Caco-2 (cell line): Measurements from ENCODE around the gene CSRP1. TPM values are rescaled to one million over a fixed set of nuclear protein-coding genes. Genes with fewer than 3 reads are reported as not detected.

Experiments used
- BruUV-seq: library from RNA; stranded (reverse); fragments of 400-500 nt; replicated peaks from 2 replicates; lab custom pipeline; 2021; lab: Mats Ljungman, UMichigan
- CTCF ChIA-PET: fragments of 300-600 bp; sonication (Branson Sonifier 250); formaldehyde crosslinking; loops from one replicate; lab custom pipeline; 2022; ENCODE audit warnings: antibody characterized with exemption; lab: Charles Lee
- POLR2A ChIA-PET: fragments of 300-600 bp; sonication (Branson Sonifier 250); formaldehyde crosslinking; loops from one replicate; lab custom pipeline; 2022; ENCODE audit warnings: antibody characterized with exemption; lab: Charles Lee
- DNase-seq, 2 experiments: peaks; one replicate each; pipeline versions ENCODE4 v3.0.0 to v3.0.0-alpha.2; 2020 to 2022
- H3K27me3 ChIP-seq: replicated peaks from 2 replicates; pipeline ENCODE4 v1.6.0; 2011; ENCODE audit warnings: low read length; ENCODE audit not compliant: control insufficient read depth, insufficient read depth
- H3K36me3 ChIP-seq: 2 replicates; pipeline ENCODE4 v1.5.1; 2011; ENCODE audit warnings: low read length; ENCODE audit not compliant: control insufficient read depth, insufficient read depth
- H3K4me1 ChIP-seq: fragments of 250-450 bp; sonication (Bioruptor Pico); 2 replicates; pipeline ENCODE4 v1.5.1; 2020; ENCODE audit warnings: mild to moderate bottlenecking
- H3K4me3 ChIP-seq: 2 replicates; pipeline ENCODE4 v1.5.1; 2011; ENCODE audit warnings: low read depth, mild to moderate bottlenecking, control low read depth, low read length
- H3K9me3 ChIP-seq: fragments of 250-450 bp; sonication (Bioruptor Pico); 2 replicates; pipeline ENCODE4 v1.5.1; 2020; ENCODE audit warnings: mild to moderate bottlenecking, moderate library complexity
- H3K27ac Mint-ChIP-seq: one replicate; pipeline ENCODE4 v1.8.0; 2022; ENCODE audit warnings: mixed read lengths; ENCODE audit not compliant: unreplicated experiment
- H3K27me3 Mint-ChIP-seq: one replicate; pipeline ENCODE4 v1.8.0; 2022; ENCODE audit warnings: mixed read lengths; ENCODE audit not compliant: insufficient read depth, unreplicated experiment
- H3K36me3 Mint-ChIP-seq: one replicate; pipeline ENCODE4 v1.8.0; 2022; ENCODE audit warnings: mild to moderate bottlenecking, mixed read lengths; ENCODE audit not compliant: insufficient read depth, unreplicated experiment
- H3K4me1 Mint-ChIP-seq: one replicate; pipeline ENCODE4 v1.8.0; 2022; ENCODE audit warnings: low read depth, mixed read lengths; ENCODE audit not compliant: unreplicated experiment
- H3K4me3 Mint-ChIP-seq: one replicate; pipeline ENCODE4 v1.8.0; 2022; ENCODE audit warnings: mild to moderate bottlenecking, moderate library complexity, mixed read lengths; ENCODE audit not compliant: unreplicated experiment
- H3K9me3 Mint-ChIP-seq: one replicate; pipeline ENCODE4 v1.8.0; 2022; ENCODE audit warnings: mixed read lengths; ENCODE audit not compliant: unreplicated experiment
- CTCF ChIP-seq, 2 experiments: fragments of 200-600 bp in 1 of 2; IDR thresholded peaks; 1 replicate in 1 of 2; 2 replicates in 1 of 2; pipeline versions ENCODE4 v1.5.1 to v1.8.0; 2011 to 2022; ENCODE audit warnings: antibody characterized with exemption in 1 of 2, control low read depth in 1 of 2, inconsistent platforms in 1 of 2, low read depth in 1 of 2, low read length in 1 of 2, mild to moderate bottlenecking in 1 of 2, moderate library complexity in 1 of 2; ENCODE audit not compliant: insufficient read depth in 1 of 2, severe bottlenecking in 1 of 2, unreplicated experiment in 1 of 2
- intact Hi-C: fragments of 100-400 bp; cut with micrococcal nuclease; formaldehyde crosslinking; loops from one replicate; pipeline ENCODE4 v1.10.0; 2022; ENCODE audit not compliant: unreplicated experiment
- total RNA-seq: library from RNA; stranded (reverse); gene quantifications from 2 replicates; pipeline ENCODE4 v1.2.3, GENCODE V29; 2022

The CSRP1 gene
- total RNA-seq, 1 experiment from 2014 or later = 60.0 TPM

- DNase-seq = no peak
- intact Hi-C loops = no loop called here
- Histone ChIP-seq H3K4me3 (no peak overlapping the region), H3K27me3 (no peaks in the 10 kb centered on the region), H3K9me3 (no peaks in the 10 kb centered on the region), H3K4me1 (no peaks in the 10 kb centered on the region; the same call in 1 of the 2 replicates), H3K36me3 (no peaks in the 10 kb centered on the region)
- no peaks in the 10 kb centered on the region for H3K27me3 Mint-ChIP-seq
- POLR2A ChIA-PET = no interaction called here
- BruUV-seq = no TSS peak
- no peak for TF ChIP-seq CTCF (IDR thresholded peaks at IDR 0.05; ENCODE audit: insufficient read depth in 1 of 2, low read depth in 1 of 2, low read length in 1 of 2, severe bottlenecking in 1 of 2, unreplicated experiment in 1 of 2)
- no peaks in the 10 kb centered on the region for H3K9me3 Mint-ChIP-seq
- H3K36me3 Mint-ChIP-seq = no peaks in the 10 kb centered on the region
- CTCF ChIA-PET = interaction anchor here (0.9 kb wide), 1 partner anchor 19 kb away, joined by 4 read pairs; no protein-coding TSS in a partner anchor
- H3K27ac Mint-ChIP-seq = no peak overlapping the region
- no peak overlapping the region for H3K4me3 Mint-ChIP-seq
- peaks cover 6% of the 10 kb centered on the region for H3K4me1 Mint-ChIP-seq
Observed at GRCh38 chr1:201454608-201455007, 52.3 kb downstream of the CSRP1 start.

- H3K9me3 Mint-ChIP-seq = no peaks in the 10 kb centered on the region
- CTCF ChIA-PET = interaction anchor here (1.4 kb wide), 1 partner anchor 17 kb away, joined by 5 read pairs; no protein-coding TSS in a partner anchor
Observed at GRCh38 chr1:201452866-201453265, 54.1 kb downstream of the CSRP1 start.

GRCh38 chr1:201450721-201451291 lies 56.1 kb downstream of the CSRP1 start:
- Histone ChIP-seq H3K36me3 (no peaks in the 10 kb centered on the region), H3K4me1 (no peaks in the 10 kb centered on the region), H3K27me3 (no peaks in the 10 kb centered on the region), H3K4me3 (no peak overlapping the region), H3K9me3 (no peaks in the 10 kb centered on the region)
- DNase-seq = no peak
- Mint-ChIP-seq H3K9me3 (no peaks in the 10 kb centered on the region), H3K4me1 (no peaks in the 10 kb centered on the region), H3K27me3 (no peaks in the 10 kb centered on the region), H3K4me3 (no peak overlapping the region), H3K27ac (no peak overlapping the region), H3K36me3 (no peaks in the 10 kb centered on the region)
- intact Hi-C loops = no loop called here
- no peak for TF ChIP-seq CTCF (IDR thresholded peaks at IDR 0.05; ENCODE audit: insufficient read depth in 1 of 2, low read depth in 1 of 2, low read length in 1 of 2, severe bottlenecking in 1 of 2, unreplicated experiment in 1 of 2)
- POLR2A ChIA-PET = no interaction called here
- CTCF ChIA-PET = no interaction called here
- no TSS peak for BruUV-seq

More at GRCh38 chr1:201452866-201453265, 54.1 kb downstream of the CSRP1 start:
- no peak for TF ChIP-seq CTCF (IDR thresholded peaks at IDR 0.05; ENCODE audit: insufficient read depth in 1 of 2, low read depth in 1 of 2, low read length in 1 of 2, severe bottlenecking in 1 of 2, unreplicated experiment in 1 of 2)
- Histone ChIP-seq H3K9me3 (no peaks in the 10 kb centered on the region), H3K4me1 (no peaks in the 10 kb centered on the region), H3K36me3 (no peaks in the 10 kb centered on the region), H3K4me3 (no peak overlapping the region), H3K27me3 (no peaks in the 10 kb centered on the region)
- DNase-seq = no peak
- H3K4me1 Mint-ChIP-seq = peaks cover 6% of the 10 kb centered on the region
- no TSS peak for BruUV-seq
- intact Hi-C loops = no loop called here
- POLR2A ChIA-PET = no interaction called here
- H3K27me3 Mint-ChIP-seq = no peaks in the 10 kb centered on the region
- no peaks in the 10 kb centered on the region for H3K36me3 Mint-ChIP-seq
- no peak overlapping the region for H3K27ac Mint-ChIP-seq
- no peak overlapping the region for H3K4me3 Mint-ChIP-seq
